Fibroblast of villous mesenchyme (primary cell): ENCODE measurements around the gene FRMD5. TPM values are rescaled to one million over a fixed set of nuclear protein-coding genes. Genes with fewer than 3 reads are reported as not detected.

ENCODE experiments used
- DNase-seq: peaks from one replicate; pipeline ENCODE4 v3.0.0-alpha.2; 2010; ENCODE audit warnings: low read depth
- H3K4me3 ChIP-seq: 2 replicates; pipeline ENCODE4 v1.5.1; 2011; ENCODE audit warnings: low read depth, mild to moderate bottlenecking, low read length
- total RNA-seq: library from RNA; depleted of rRNA; stranded (reverse); fragments of >200 nt; gene quantifications from 2 replicates; pipeline ENCODE4 v1.2.3, GENCODE V29; 2012
- TF ChIP-seq, protein P1 (sequence below): IDR thresholded peaks from 2 replicates; pipeline ENCODE4 v1.5.1; 2012; ENCODE audit warnings: low read depth, mild to moderate bottlenecking, low read length; ENCODE audit not compliant: insufficient read depth

FRMD5 gene
- total RNA-seq, 1 donor = 1.3 TPM

DNA sequence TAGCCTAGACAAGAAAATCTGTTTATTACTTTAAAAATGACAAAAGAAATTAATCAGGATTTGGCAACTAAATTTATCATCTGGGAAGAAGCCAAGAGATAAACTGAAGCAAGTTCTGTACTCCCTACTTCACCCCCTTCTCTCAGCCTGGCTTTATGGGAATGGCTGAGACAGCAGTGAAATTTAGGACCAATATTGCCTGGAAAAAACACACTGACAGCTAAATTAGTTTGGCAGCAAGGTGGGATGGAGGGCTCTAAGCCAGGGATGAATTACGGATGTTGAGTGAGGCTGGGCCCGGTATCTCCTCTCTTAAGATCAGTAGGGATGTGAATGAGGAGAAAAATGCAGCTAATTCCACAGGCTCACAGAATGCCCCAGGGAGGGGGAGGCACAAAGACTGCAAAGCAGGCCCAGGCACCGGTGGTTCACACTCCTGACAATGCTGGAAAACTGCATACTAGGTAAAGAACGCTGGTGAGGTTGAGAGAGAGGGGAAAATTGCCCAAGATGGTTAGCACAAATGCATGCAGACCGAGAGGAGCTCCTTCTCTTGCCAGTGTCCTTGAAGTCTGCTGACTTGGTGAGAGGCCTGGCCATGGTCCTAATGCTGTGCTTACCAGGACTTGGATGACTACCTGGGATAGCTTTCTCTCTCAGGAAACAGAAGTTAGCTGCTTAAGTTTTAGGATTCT lies 279.3 kb downstream of the FRMD5 start:
- no peak for DNase-seq
- no peak overlapping the region for H3K4me3 ChIP-seq
- TF ChIP-seq, protein P1, sequence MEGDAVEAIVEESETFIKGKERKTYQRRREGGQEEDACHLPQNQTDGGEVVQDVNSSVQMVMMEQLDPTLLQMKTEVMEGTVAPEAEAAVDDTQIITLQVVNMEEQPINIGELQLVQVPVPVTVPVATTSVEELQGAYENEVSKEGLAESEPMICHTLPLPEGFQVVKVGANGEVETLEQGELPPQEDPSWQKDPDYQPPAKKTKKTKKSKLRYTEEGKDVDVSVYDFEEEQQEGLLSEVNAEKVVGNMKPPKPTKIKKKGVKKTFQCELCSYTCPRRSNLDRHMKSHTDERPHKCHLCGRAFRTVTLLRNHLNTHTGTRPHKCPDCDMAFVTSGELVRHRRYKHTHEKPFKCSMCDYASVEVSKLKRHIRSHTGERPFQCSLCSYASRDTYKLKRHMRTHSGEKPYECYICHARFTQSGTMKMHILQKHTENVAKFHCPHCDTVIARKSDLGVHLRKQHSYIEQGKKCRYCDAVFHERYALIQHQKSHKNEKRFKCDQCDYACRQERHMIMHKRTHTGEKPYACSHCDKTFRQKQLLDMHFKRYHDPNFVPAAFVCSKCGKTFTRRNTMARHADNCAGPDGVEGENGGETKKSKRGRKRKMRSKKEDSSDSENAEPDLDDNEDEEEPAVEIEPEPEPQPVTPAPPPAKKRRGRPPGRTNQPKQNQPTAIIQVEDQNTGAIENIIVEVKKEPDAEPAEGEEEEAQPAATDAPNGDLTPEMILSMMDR = no peak

DNA sequence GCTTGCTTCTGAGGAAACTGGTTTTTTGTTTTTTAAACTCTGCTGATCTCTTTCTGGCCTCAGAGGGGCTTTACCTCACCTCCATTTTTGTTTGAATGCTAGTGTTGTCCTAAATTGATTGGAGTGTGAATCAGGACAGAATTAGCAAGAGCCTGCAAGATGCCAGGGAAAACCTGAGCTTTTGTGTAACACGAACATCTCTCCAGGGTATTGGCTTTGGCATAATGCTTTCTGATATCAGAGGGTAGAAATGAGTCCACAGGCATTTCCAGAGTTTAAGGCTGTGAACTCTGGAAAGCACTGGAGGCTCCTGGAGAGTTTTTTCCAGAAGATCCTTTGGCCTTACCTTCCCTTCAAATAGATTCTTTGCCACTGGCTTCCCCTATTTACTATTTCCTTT lies 281.1 kb downstream of the FRMD5 start:
- no peak for DNase-seq

DNA sequence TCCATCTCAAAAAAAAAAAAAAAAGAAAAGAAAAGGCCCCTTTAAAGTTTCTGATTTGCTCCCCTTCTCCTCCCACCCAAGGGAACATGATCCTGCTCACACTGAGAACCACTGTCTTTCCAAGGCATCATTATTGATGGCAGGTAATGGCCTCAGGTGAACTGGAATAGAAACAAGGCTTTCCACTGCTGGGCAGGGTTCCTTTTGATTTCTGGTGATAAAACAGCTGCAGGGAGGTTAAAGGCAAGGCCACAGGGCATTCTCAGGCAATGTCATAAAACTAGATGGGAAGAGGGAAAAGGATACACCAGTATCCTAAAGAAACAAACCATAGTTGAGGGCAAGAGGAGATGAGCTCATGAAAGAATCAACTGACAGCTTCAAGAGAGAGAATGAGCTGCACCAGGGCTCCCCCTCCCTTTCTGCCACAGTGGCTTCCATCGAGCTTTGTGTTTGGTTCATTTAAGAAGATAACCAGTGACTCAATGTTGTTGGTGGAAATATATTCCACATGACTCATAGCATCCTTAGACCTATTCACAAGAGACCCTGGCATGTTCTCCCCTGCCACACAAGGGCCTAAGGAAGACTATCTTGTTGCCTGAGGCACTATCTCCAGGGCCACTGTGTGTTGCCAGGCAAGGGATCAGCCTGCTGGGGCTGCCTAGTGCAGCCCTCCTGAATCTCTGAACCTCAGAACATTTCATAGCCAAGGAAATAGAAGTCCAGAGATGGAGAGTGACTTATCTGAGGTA lies 281.9 kb downstream of the FRMD5 start:
- DNase-seq = peak; percentile 94
- TF ChIP-seq, protein P1 = no peak
- H3K4me3 ChIP-seq = no peak overlapping the region

More for the DNA sequence above, 281.1 kb downstream of the FRMD5 start:
- TF ChIP-seq, protein P1 = no peak
- no peak overlapping the region for H3K4me3 ChIP-seq

DNA sequence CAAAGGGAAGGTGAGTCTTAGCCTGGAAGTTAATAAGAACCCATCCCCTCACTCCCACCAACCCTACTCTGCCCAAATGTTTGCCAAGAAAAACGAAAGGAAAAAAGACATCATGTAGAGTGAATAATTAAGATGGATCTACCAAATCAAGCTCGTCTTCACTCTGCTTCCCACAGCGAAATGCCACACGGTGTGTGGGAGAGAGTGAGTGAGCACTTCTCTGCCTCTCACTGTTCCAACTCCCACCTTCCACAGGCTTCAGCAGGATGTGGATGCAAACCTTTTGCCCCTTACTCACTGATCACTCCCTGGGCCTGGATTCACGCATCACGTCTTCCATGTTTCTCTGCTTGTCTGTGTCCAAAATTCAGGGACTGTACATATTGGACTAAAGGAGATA lies 282.9 kb downstream of the FRMD5 start:
- TF ChIP-seq, protein P1 = no peak
- DNase-seq = no peak
- no peak overlapping the region for H3K4me3 ChIP-seq

DNA sequence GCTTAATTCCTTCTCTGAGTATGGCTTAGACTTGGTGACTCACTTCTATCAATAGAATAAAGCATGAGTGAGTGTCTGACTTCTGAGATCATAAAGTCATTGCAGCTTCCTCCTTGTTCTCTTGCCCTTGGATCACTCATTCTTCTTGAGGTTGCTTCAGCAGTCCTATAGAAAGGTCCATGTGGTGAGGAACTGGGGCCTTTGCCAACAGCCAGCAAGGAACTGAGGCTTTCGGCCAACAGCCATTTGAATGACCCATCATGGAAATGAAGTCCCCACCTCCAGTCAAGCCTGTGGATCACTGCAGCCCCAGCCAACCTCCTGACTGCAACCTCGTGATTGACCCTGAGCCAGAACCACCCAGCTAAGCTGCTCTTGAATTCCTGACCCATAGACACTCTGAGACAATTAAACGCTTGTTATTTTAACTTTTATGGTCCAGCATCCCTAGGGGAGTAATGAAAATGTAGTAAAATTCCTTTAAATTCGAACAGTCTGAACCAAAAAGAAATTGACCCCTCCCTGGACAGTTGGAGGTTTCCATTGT lies 283.8 kb downstream of the FRMD5 start:
- TF ChIP-seq, protein P1 = no peak
- peak; percentile 84 for DNase-seq
- no peak overlapping the region for H3K4me3 ChIP-seq

DNA sequence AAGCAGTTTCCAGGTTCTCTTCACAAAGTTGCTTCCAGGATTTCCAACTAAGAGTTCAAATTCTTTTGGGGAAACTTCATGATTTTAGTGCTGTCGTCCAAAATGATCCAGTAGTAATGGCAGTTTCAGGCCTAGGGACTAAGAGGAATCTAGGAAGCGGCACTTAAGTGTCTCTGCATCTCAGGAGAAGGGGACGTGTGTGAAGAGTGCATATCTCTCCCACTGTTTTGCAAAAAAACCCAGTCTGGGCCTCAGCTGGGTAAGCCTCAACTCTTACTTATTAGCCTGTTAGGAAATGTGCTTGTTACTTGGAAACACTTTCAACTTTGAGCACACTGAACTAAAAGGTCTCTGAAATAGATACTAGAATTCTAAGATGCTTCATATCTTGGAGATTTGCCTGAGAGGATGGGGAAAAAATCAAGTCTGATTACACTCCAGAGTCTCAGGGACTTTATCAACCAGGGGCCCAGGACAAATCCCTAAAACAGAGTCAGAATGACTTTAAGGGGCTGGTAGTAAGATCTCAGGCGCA lies 286.5 kb downstream of the FRMD5 start:
- no peak for DNase-seq
- H3K4me3 ChIP-seq = no peak overlapping the region
- TF ChIP-seq, protein P1 = no peak
